Upper lobe of left lung (tissue), 4 donors: ENCODE measurements around the gene TNS1.
A peak's percentile ranks its signal among the peaks of the same experiment; 100 is the strongest.

Experiments used
- CTCF ChIP-seq, 6 experiments: fragments of 450-650 bp in 4 of 6; fragments of 200-600 bp in 2 of 6; sonication (generic) in 2 of 6; IDR thresholded peaks; one replicate each; pipeline ENCODE4 v1.5.1; 2016 to 2019; ENCODE audit warnings: antibody characterized with exemption in 6 of 6
- POLR2A ChIP-seq, 4 donors: fragments of 450-650 bp; IDR thresholded peaks; one replicate each; pipeline ENCODE4 v1.5.1; 2016 to 2017; ENCODE audit warnings: antibody characterized with exemption in 4 of 4, mild to moderate bottlenecking in 2 of 4

- TF ChIP-seq CTCF (IDR thresholded peaks at IDR 0.05) (no peak), POLR2A (IDR thresholded peaks at IDR 0.05) (peak in 1 of 4 donors; percentile 44)
Measured at GRCh38 chr2:217906798-217907197, 96.0 kb downstream of the TNS1 start.
